A549 (cell line): Measurements from ENCODE around the gene KCNK7. TPM values are rescaled to one million over a fixed set of nuclear protein-coding genes. Genes with fewer than 3 reads are reported as not detected.

ENCODE experiments used
- ATAC-seq, 2 experiments: fragments of 200-7000 bp in 1 of 2; fragments of >200 bp in 1 of 2; cut with Nextera tagmentation in 1 of 2; cut with Tn5 transposase in 1 of 2; 3 replicates each; pipeline versions ENCODE4 v1.8.0 to v1.9.1; 2018 to 2020; ENCODE audit warnings: mild to moderate bottlenecking in 1 of 2, moderate library complexity in 1 of 2
- CTCF ChIA-PET: fragments of 300-600 bp; sonication (Branson Sonifier 250); formaldehyde crosslinking; extraction: SDS; loops from one replicate; lab custom pipeline; 2021; ENCODE audit warnings: antibody characterized with exemption, inconsistent platforms; lab: Yijun Ruan, JAX
- POLR2A ChIA-PET: fragments of 350-600 bp; formaldehyde crosslinking; extraction: SDS; loops from one replicate; lab custom pipeline; 2021; ENCODE audit warnings: antibody characterized with exemption, inconsistent platforms; lab: Yijun Ruan, JAX
- DNase-seq, 2 experiments: peaks; one replicate each; pipeline versions ENCODE4 v3.0.0 to v3.0.0-alpha.2; 2011 to 2016; ENCODE audit warnings: low read depth in 1 of 2, low spot score in 1 of 2
- FAIRE-seq: peaks from 2 replicates; lab custom pipeline; 2011; peaks lifted over from hg19 to GRCh38; lab: Jason Lieb, UNC
- H3K27ac ChIP-seq, 2 experiments: fragments of >200 bp; sonication (Bioruptor Twin); formaldehyde crosslinking; 3 replicates each; pipeline ENCODE4 v1.5.1; 2016 to 2017
- H3K4me1 ChIP-seq: fragments of >200 bp; sonication (Bioruptor Twin); formaldehyde crosslinking; 3 replicates; pipeline ENCODE4 v1.6.1; 2016
- H3K4me2 ChIP-seq: fragments of >200 bp; sonication (Bioruptor Twin); formaldehyde crosslinking; 3 replicates; pipeline ENCODE4 v1.6.1; 2016
- H3K4me3 ChIP-seq: fragments of >200 bp; sonication (Bioruptor Twin); formaldehyde crosslinking; 3 replicates; pipeline ENCODE4 v1.5.1; 2016
- H3K9me3 ChIP-seq: fragments of >200 bp; sonication (Bioruptor Twin); formaldehyde crosslinking; 3 replicates; pipeline ENCODE4 v1.6.1; 2016
- CHD4 ChIP-seq: fragments of 200-600 bp; sonication (generic); IDR thresholded peaks from 2 replicates; pipeline ENCODE4 v1.6.1; 2016; ENCODE audit warnings: antibody characterized with exemption, mild to moderate bottlenecking, borderline replicate concordance
- EHF ChIP-seq: fragments of 250-450 bp; sonication (Bioruptor Pico); IDR thresholded peaks from 2 replicates; pipeline ENCODE4 v1.5.0; 2020; ENCODE audit warnings: mild to moderate bottlenecking
- ELK1 ChIP-seq: fragments of 150-350 bp; IDR thresholded peaks from 2 replicates; pipeline ENCODE4 v1.6.1; 2014; ENCODE audit warnings: low read depth, mild to moderate bottlenecking, low read length
- ESRRA ChIP-seq: fragments of 150-350 bp; IDR thresholded peaks from 2 replicates; pipeline ENCODE4 v1.6.1; 2014; ENCODE audit warnings: mild to moderate bottlenecking, low read length, borderline replicate concordance
- GATA3 ChIP-seq: IDR thresholded peaks from 2 replicates; pipeline ENCODE4 v1.6.1; 2012; ENCODE audit warnings: borderline replicate concordance
- HES2 ChIP-seq: fragments of >200 bp; sonication (Bioruptor Twin); formaldehyde crosslinking; IDR thresholded peaks from 2 replicates; pipeline ENCODE4 v1.6.1; 2016
- HMGXB4 ChIP-seq: fragments of 250-450 bp; sonication (Bioruptor Pico); IDR thresholded peaks from 2 replicates; pipeline ENCODE4 v1.5.0; 2021; ENCODE audit warnings: mild to moderate bottlenecking, moderate library complexity, borderline replicate concordance
- HOXB13 ChIP-seq: fragments of 250-450 bp; sonication (Bioruptor Pico); IDR thresholded peaks from 2 replicates; pipeline ENCODE4 v1.5.0; 2020; ENCODE audit warnings: low read depth, mild to moderate bottlenecking, moderate library complexity
- KDM1A ChIP-seq: fragments of 200-600 bp; sonication (generic); IDR thresholded peaks from 2 replicates; pipeline ENCODE4 v1.6.1; 2016; ENCODE audit warnings: low read depth, mild to moderate bottlenecking
- KDM5A ChIP-seq: fragments of 200-600 bp; sonication (generic); IDR thresholded peaks from 2 replicates; pipeline ENCODE4 v1.6.1; 2016; ENCODE audit warnings: antibody characterized with exemption, mild to moderate bottlenecking
- MAX ChIP-seq: IDR thresholded peaks from 2 replicates; pipeline ENCODE4 v1.6.1; 2012
- MAZ ChIP-seq: fragments of 150-350 bp; IDR thresholded peaks from 2 replicates; pipeline ENCODE4 v1.6.1; 2014; ENCODE audit warnings: antibody characterized with exemption, low read depth, low read length, borderline replicate concordance
- MYC ChIP-seq: IDR thresholded peaks from 2 replicates; pipeline ENCODE4 v1.6.1; 2012; ENCODE audit warnings: mild to moderate bottlenecking, inconsistent platforms, low read length, improper control_type of control experiment, borderline replicate concordance
- NFE2L2 ChIP-seq: fragments of 150-350 bp; conservative IDR thresholded peaks from 2 replicates; pipeline ENCODE4 v1.6.1; 2014; ENCODE audit warnings: low read length
- RNF2 ChIP-seq: fragments of 200-600 bp; sonication (generic); IDR thresholded peaks from 2 replicates; pipeline ENCODE4 v1.6.1; 2016; ENCODE audit warnings: low read depth, mild to moderate bottlenecking, antibody characterized with exemption, moderate library complexity, borderline replicate concordance
- SREBF2 ChIP-seq: fragments of 450-650 bp; IDR thresholded peaks from 2 replicates; pipeline ENCODE4 v1.6.1; 2014; ENCODE audit warnings: mild to moderate bottlenecking, moderate library complexity
- TP53 ChIP-seq: fragments of 250-450 bp; sonication (Bioruptor Pico); IDR thresholded peaks from 2 replicates; pipeline ENCODE4 v1.5.0; 2021; ENCODE audit warnings: mild to moderate bottlenecking, moderate library complexity
- WGBS: methylation state at CpG from one replicate; pipeline ENCODE4 v1.1.6; 2017; ENCODE audit errors: missing lambda C conversion rate; 5-methylcytosine and 5-hydroxymethylcytosine counted together
- polyA plus RNA-seq, 4 experiments: library from polyadenylated mRNA; depleted of rRNA in 3 of 4; stranded (reverse); fragments of >200 nt; fragmentation: RNase III in 1 of 4; extraction: RNeasy Plus Mini Kit Qiagen cat#74134 plus additional on column Dnase treatment in 1 of 4; gene quantifications; 2 replicates in 3 of 4; 3 replicates in 1 of 4; pipeline ENCODE4 v1.2.3, GENCODE V29; 2011 to 2017
- TF ChIP-seq, protein P1 (sequence below): fragments of >200 bp; sonication (Bioruptor Twin); formaldehyde crosslinking; IDR thresholded peaks from 3 replicates; pipeline ENCODE4 v1.5.1; 2016

The KCNK7 gene
- polyA plus RNA-seq, 2 of the 4 experiments (the other 2 are of a cell fraction): 0.13 to 0.50 TPM

GRCh38 chr11:65623177-65623576 lies 27.6 kb upstream of the KCNK7 start:
- CTCF ChIA-PET: interaction anchor here (0.7 to 5.5 kb wide), 5 partner anchors 9 to 238 kb away, joined by 3 to 54 read pairs (median 3); partner anchors contain the start of genes KAT5 and SIPA1
- POLR2A ChIA-PET: interaction anchor here (1.4 kb wide), 1 partner anchor 8 kb away, joined by 4 read pairs; no protein-coding TSS in a partner anchor
- WGBS: 92% methylated on average over 14 of the region's 14 CpGs
- Histone ChIP-seq H3K4me2 (no peak overlapping the region), H3K4me3 (no peak overlapping the region), H3K4me1 (no peaks in the 10 kb centered on the region), H3K27ac (no peak overlapping the region), H3K9me3 (no peaks in the 10 kb centered on the region)
- DNase-seq: no peak
- ATAC-seq: no peak
- no peak for FAIRE-seq
- TF ChIP-seq TP53 (CRISPR knock-in tag) (no peak), KDM5A (no peak), HOXB13 (CRISPR knock-in tag) (no peak), NFE2L2 (no peak), KDM1A (no peak), MYC (no peak), SREBF2 (no peak), RNF2 (no peak), MAZ (no peak), CHD4 (no peak), ELK1 (no peak), GATA3 (no peak), MAX (no peak), HMGXB4 (CRISPR knock-in tag) (no peak), HES2 (no peak), EHF (no peak), ESRRA (no peak)
- TF ChIP-seq, protein P1, sequence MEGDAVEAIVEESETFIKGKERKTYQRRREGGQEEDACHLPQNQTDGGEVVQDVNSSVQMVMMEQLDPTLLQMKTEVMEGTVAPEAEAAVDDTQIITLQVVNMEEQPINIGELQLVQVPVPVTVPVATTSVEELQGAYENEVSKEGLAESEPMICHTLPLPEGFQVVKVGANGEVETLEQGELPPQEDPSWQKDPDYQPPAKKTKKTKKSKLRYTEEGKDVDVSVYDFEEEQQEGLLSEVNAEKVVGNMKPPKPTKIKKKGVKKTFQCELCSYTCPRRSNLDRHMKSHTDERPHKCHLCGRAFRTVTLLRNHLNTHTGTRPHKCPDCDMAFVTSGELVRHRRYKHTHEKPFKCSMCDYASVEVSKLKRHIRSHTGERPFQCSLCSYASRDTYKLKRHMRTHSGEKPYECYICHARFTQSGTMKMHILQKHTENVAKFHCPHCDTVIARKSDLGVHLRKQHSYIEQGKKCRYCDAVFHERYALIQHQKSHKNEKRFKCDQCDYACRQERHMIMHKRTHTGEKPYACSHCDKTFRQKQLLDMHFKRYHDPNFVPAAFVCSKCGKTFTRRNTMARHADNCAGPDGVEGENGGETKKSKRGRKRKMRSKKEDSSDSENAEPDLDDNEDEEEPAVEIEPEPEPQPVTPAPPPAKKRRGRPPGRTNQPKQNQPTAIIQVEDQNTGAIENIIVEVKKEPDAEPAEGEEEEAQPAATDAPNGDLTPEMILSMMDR: no peak

DNA sequence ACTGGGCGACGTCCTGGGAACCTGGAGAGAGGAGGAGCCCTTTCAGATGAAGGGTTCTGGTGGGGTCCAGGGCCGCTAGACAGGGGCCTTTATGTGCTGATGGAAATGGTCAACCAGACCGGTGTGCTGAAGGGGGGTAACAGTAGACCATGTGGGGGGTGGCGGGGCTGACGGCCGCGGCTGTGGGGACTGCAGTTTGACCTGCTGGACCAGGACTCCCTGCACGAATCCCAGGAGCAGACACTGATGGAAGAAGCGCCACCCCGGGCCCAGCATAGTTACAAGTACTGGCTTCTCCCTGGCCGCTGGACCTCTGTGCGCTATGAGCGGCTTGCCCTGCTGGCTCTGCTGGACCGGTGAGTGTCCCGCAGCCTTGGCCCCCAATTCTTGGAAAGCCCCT lies 26.4 kb upstream of the KCNK7 start:
- DNase-seq: no peak
- ATAC-seq: no peak
- Histone ChIP-seq H3K27ac (no peak overlapping the region), H3K4me3 (no peak overlapping the region), H3K9me3 (no peaks in the 10 kb centered on the region), H3K4me1 (peaks cover 5% of the 10 kb centered on the region; the same call in 1 of the 3 replicates)
- CTCF ChIA-PET: interaction anchor here (0.7 to 1.6 kb wide), 4 partner anchors 27 to 423 kb away, joined by 3 to 5 read pairs (median 4); no protein-coding TSS in a partner anchor
- POLR2A ChIA-PET: no interaction called here
- FAIRE-seq: no peak
- 91% methylated on average over 13 of the region's 16 CpGs for WGBS
- no peak for TF ChIP-seq CHD4
- TF ChIP-seq, all 56 proteins: peak for 0
- no peak overlapping the region for H3K4me2 ChIP-seq
